ENCODE results near the gene MALRD1.

The MALRD1 gene

DNA sequence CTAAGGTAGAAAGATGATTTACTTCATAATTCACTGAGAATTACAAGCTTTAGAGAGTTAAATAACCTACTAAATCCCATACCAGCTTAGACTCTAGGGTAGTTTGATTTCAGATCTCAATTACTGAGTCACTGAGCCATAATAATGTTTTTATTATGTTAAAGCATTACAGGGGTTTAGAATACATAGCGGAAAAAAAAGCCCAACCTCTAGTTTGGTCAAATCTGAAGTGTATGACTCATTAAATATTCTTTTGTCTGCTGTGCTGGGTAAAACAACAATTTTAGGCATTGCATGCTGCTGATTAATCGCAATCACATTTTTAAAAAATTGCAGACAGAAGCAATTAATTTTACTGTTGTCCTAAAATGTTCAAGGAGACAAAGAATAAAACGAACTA, 48.5 kb downstream of the MALRD1 start:
- DNase-seq (ENCODE audit: low spot score), result no peak
- TF ChIP-seq, protein P1, sequence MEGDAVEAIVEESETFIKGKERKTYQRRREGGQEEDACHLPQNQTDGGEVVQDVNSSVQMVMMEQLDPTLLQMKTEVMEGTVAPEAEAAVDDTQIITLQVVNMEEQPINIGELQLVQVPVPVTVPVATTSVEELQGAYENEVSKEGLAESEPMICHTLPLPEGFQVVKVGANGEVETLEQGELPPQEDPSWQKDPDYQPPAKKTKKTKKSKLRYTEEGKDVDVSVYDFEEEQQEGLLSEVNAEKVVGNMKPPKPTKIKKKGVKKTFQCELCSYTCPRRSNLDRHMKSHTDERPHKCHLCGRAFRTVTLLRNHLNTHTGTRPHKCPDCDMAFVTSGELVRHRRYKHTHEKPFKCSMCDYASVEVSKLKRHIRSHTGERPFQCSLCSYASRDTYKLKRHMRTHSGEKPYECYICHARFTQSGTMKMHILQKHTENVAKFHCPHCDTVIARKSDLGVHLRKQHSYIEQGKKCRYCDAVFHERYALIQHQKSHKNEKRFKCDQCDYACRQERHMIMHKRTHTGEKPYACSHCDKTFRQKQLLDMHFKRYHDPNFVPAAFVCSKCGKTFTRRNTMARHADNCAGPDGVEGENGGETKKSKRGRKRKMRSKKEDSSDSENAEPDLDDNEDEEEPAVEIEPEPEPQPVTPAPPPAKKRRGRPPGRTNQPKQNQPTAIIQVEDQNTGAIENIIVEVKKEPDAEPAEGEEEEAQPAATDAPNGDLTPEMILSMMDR (IDR thresholded peaks at IDR 0.05; ENCODE audit: extremely low read depth, missing control alignments), result no peak

DNA sequence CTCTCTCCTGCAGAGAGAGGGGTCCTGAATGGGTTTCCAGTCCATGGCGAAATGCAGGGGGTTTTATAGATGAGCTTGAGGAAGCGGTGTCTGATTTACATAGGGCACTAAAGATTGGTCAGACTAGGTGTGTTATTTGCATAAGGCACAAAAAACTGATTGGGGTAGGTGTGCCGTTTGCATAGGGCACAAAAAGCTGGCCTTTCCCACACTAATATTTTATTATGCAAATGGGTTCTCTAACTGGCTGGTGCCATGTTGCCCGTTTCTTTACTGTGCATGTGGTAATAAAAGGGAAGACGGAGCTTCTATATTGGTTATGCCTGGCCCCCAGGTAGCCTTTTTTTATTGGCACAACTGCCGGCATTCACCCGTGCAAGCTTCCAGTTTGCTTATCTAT, 50.2 kb downstream of the MALRD1 start:
- DNase-seq (ENCODE audit: low spot score), result no peak
- TF ChIP-seq, protein P1 (IDR thresholded peaks at IDR 0.05; ENCODE audit: extremely low read depth, missing control alignments), result no peak

- no peak for DNase-seq (ENCODE audit: low spot score)
- TF ChIP-seq, protein P1 (IDR thresholded peaks at IDR 0.05; ENCODE audit: extremely low read depth, missing control alignments), result no peak
Observed at GRCh38 chr10:19107406-19107805, 58.8 kb downstream of the MALRD1 start.

DNA sequence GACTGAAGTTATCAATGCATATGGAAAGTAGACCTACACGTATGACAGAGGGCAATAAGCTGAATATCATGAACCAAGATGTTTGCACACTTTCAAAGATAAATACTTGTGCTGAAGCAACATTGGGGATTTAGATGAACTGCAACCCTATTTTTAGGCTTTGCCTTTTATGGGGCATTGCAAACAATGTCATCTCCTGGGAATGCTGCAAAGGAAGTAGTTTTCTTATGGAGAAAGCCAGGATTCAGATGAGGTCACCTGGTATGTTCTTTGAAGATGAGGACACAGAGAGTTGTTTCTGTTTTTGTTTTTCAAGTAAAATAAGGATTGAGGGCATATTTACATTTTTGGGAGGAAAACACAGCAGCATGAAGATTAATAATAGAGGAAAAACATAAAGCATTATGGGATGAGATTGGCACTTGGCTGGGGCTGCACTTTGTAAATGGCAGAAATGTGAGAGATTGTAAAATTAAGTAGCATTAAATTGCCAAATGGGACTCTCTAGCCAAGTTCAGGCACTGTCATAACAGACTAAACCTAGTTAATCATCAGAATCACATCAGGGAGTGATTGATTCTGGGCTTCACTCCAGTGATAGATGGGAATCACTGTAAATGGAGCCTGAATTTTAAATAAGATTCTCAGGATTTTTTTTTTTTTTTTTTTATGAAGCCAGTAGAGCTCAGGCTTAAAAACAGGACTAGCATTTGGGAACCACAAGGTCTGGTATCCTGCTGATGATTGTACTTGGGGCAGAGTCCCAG, 63.1 kb downstream of the MALRD1 start:
- DNase-seq (ENCODE audit: low spot score), result no peak
- TF ChIP-seq, protein P1 (IDR thresholded peaks at IDR 0.05; ENCODE audit: extremely low read depth, missing control alignments), result no peak

DNA sequence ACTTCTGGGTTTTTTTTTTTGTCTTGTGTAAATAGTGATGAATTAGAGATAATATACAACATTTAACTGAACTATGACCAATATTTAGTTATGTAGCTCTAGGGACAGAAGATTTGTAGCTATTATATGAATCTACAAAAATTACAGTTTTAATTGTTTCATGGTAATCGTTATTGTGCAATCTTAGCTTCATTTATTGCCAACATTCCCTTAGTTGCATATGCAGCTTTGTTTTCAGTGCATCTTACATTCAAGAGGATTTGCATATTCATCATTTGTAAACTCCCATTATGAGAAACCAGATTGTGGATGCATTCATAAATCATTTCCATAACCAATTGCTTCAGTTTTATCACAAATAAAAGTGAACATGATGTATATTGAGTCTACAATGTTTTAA, 68.8 kb downstream of the MALRD1 start:
- no peak for DNase-seq (ENCODE audit: low spot score)
- TF ChIP-seq, protein P1 (IDR thresholded peaks at IDR 0.05; ENCODE audit: extremely low read depth, missing control alignments), result no peak

GRCh38 chr10:19119191-19119590, 70.6 kb downstream of the MALRD1 start:
- TF ChIP-seq, protein P1 (IDR thresholded peaks at IDR 0.05; ENCODE audit: extremely low read depth, missing control alignments), result no peak
- no peak for DNase-seq (ENCODE audit: low spot score)

DNA sequence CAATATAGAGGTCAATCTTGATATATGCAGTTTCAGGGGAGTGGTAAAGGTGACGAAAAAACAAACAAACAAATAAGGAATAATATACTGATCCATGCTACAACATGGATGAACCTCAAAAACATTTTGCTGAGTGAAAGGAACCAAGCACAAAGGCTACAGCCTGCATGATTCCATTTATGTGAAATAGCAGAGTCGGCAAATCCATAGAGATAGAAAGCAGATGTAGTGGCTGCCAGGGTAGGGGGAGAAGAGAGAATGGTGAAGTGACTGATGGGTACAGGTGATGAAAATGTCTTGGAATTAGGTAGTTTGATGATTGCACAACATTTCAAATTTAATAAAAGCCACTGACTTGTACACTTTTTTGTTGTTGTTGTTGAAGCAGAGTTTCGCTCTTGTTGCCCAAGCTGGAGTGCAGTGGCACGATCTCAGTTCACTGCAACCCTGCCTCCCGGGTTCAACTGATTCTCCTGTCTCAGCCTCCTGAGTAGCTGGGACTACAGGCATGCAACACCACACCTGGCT, 71.8 kb downstream of the MALRD1 start:
- TF ChIP-seq, protein P1 (IDR thresholded peaks at IDR 0.05; ENCODE audit: extremely low read depth, missing control alignments), result no peak
- no peak for DNase-seq (ENCODE audit: low spot score)
